ENCODE measurements around the gene CLC.
"Not testable (repeated sequence)": the region's sequence is repeated elsewhere in the genome, so short reads cannot be mapped to it uniquely, and the experiment has no call there.

CLC gene

DNA sequence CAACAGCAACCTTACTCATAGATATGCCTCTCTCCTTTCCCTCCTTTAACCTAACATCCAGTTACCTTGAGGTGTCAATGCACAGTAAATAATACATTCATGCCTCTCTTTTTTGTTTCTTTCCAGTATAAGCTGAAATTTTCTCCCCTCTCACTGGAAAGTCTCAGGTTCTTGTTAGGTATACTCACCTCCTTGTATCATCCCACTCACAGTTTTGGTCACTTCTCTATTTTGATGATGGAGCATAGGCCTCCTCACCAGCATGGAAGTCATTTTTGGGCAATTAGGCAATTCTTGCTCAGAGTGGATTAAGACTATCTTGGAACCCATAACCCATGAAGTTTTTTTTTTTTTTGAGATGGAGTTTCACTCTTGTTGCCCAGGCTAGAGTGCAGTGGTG is 39.3 kb downstream of the CLC start:
- DNase-seq (ENCODE audit: low read depth), result no peak
- H3K4me3 ChIP-seq (ENCODE audit: low read depth, low read length), result no peak overlapping the region
- TF ChIP-seq, protein P1, sequence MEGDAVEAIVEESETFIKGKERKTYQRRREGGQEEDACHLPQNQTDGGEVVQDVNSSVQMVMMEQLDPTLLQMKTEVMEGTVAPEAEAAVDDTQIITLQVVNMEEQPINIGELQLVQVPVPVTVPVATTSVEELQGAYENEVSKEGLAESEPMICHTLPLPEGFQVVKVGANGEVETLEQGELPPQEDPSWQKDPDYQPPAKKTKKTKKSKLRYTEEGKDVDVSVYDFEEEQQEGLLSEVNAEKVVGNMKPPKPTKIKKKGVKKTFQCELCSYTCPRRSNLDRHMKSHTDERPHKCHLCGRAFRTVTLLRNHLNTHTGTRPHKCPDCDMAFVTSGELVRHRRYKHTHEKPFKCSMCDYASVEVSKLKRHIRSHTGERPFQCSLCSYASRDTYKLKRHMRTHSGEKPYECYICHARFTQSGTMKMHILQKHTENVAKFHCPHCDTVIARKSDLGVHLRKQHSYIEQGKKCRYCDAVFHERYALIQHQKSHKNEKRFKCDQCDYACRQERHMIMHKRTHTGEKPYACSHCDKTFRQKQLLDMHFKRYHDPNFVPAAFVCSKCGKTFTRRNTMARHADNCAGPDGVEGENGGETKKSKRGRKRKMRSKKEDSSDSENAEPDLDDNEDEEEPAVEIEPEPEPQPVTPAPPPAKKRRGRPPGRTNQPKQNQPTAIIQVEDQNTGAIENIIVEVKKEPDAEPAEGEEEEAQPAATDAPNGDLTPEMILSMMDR (IDR thresholded peaks at IDR 0.05; ENCODE audit: control insufficient read depth, extremely low read depth, insufficient read depth), result no peak

DNA sequence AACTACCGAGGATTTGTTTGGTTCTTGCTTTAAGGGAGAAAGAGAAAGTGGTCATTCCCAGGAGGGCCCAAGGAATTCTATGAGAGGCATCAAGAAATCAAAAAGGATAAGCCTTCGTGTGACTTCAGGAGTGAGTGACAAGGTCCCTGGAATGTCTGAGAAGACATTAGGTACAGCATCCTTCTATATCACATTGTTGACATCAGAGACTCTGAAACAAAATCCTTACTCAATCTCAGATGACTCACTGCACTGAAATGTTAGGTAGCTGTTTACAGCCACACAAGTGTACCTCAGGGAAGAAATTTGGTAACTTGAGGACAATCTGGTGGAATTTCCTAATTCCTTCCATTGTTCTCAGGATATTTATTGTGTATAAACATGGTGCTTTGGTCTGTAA is 41.4 kb downstream of the CLC start:
- TF ChIP-seq, protein P1 (IDR thresholded peaks at IDR 0.05; ENCODE audit: control insufficient read depth, extremely low read depth, insufficient read depth), result no peak
- DNase-seq (ENCODE audit: low read depth), result no peak

DNA sequence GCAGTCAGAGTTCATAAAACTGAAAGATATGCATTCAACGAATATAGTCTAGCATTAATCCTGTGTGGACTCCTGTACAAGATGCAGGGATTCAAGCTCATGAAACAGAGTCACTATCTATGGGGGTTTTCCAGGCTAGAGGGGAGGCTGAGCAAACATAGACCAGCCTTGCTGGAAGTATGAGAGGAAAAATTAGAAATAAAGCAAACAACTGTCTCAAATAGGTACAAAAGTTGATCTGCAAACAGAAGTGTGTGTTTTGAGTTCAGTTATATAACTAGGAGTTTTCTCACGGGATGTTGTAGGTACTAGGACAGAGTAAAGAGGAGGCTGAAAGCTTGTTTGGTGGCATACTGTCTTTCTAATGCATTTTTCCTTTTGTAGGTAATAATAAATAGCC is 42.1 kb downstream of the CLC start:
- no peak overlapping the region for H3K4me3 ChIP-seq (ENCODE audit: low read depth, low read length)
- TF ChIP-seq, protein P1 (IDR thresholded peaks at IDR 0.05; ENCODE audit: control insufficient read depth, extremely low read depth, insufficient read depth), result no peak

More for the DNA sequence above, 41.4 kb downstream of the CLC start:
- H3K4me3 ChIP-seq (ENCODE audit: low read depth, low read length), result no peak overlapping the region

DNA sequence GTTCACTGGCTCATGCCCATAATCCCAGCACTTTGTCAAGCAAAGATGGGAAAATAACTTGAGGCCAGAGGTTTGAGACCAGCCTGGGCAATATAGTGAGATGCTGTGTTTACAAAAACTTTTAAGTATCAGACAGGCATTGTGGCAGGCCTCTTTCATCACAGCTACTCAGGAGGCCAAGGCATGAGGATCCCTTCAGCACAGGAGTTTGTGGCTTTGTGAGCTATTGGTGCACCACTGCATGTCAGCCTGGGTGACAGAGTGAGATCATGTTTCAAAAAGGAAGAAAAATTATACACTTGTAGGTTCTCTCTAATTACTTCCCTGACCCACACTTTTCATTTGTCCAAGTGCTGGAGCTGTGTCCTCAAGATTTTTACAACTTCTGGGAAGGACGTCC is 45.0 kb downstream of the CLC start:
- TF ChIP-seq, protein P1 (IDR thresholded peaks at IDR 0.05; ENCODE audit: control insufficient read depth, extremely low read depth, insufficient read depth), result no peak
- no peak for DNase-seq (ENCODE audit: low read depth)
- H3K4me3 ChIP-seq (ENCODE audit: low read depth, low read length), result no peak overlapping the region

More for the DNA sequence above, 42.1 kb downstream of the CLC start:
- DNase-seq (ENCODE audit: low read depth), result no peak

DNA sequence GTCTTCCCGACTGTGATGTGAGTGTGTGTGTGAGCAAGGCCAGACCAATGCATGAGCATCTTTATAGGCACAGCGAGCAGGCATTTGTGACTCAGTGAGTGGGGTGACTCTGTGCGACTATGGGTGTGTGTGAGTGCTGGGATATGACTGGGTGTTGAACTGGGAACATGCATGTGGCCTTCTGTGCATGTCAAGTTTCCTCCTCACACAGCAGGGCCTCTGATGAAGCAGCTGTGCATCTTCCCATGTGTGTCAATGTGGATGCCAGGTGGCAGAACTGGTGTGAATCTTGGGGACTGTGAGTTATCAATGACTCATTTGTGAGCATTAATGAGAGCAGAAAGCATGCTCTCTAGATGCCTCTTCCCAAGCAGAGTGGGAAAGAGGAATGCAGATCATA is 45.7 kb downstream of the CLC start:
- TF ChIP-seq, protein P1 (IDR thresholded peaks at IDR 0.05; ENCODE audit: control insufficient read depth, extremely low read depth, insufficient read depth), result no peak
- no peak for DNase-seq (ENCODE audit: low read depth)
- no peak overlapping the region for H3K4me3 ChIP-seq (ENCODE audit: low read depth, low read length)

DNA sequence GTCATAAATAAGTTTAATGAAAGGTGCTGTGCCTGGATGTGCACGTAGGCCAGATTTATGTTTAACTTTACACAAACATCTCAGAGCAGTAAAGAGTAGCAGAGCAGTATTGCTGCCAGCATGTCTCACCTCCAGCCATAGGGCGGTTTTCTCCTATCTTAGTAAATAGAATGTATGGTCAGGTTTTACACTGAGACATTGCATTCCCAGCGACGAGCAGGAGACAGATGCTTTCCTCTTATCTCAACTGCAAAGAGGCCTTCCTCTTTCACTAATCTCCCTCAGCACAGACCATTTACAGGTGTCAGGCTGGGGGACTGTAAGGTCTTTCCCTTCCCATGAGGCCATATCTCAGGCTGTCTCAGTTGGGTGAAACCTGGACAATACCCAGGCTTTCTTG is 49.2 kb downstream of the CLC start:
- not testable (repeated sequence) for DNase-seq (ENCODE audit: low read depth); H3K4me3 ChIP-seq (ENCODE audit: low read depth, low read length)

DNA sequence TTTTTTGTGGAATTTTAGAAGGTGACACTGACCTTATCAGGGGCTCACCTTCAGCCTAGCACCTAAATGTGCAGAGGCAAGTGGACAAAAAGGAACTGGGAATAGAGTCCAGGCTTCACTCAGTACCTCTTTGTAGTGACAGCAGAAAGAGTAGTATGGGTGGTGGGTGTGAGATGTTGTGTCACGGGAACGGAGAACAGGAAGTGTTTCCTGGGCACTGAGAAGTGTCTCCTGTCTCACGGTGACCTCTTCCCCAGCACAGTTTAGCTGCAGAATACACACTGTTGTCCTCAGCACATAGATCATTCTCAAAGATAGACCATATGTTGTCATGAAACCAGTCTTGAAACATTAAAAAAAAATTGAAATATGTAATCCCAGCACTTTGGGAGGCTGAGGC is 51.1 kb downstream of the CLC start:
- H3K4me3 ChIP-seq (ENCODE audit: low read depth, low read length), result no peak overlapping the region
- TF ChIP-seq, protein P1 (IDR thresholded peaks at IDR 0.05; ENCODE audit: control insufficient read depth, extremely low read depth, insufficient read depth), result no peak
- DNase-seq (ENCODE audit: low read depth), result no peak

All from LNCaP clone FGC (cell line).